Neuronal stem cell (in vitro differentiated cells): ENCODE measurements around the gene FBXW10B.
"Not testable (repeated sequence)": the region's sequence is repeated elsewhere in the genome, so short reads cannot be mapped to it uniquely, and the experiment has no call there.

Source experiments
- DNase-seq: peaks from one replicate; pipeline ENCODE4 v3.0.0-alpha.2; 2013; ENCODE audit warnings: low spot score
- H2AFZ ChIP-seq: one replicate; pipeline ENCODE4 v1.6.1; 2013; ENCODE audit warnings: mild to moderate bottlenecking, low read length, inconsistent platforms
- H2AK5ac ChIP-seq: 2 replicates; pipeline ENCODE4 v1.6.1; 2013; ENCODE audit warnings: low read depth, mild to moderate bottlenecking, inconsistent platforms, low read length, moderate library complexity, mixed read lengths
- H2BK120ac ChIP-seq: 2 replicates; pipeline ENCODE4 v1.6.1; 2013; ENCODE audit warnings: low read depth, mild to moderate bottlenecking, inconsistent platforms, low read length, moderate library complexity, mixed read lengths
- H2BK12ac ChIP-seq: one replicate; pipeline ENCODE4 v1.6.1; 2013; ENCODE audit warnings: low read length, inconsistent platforms
- H2BK15ac ChIP-seq: 2 replicates; pipeline ENCODE4 v1.6.1; 2013; ENCODE audit warnings: mild to moderate bottlenecking, low read length, inconsistent platforms, mixed read lengths
- H2BK5ac ChIP-seq: one replicate; pipeline ENCODE4 v1.6.1; 2013; ENCODE audit warnings: inconsistent platforms, mild to moderate bottlenecking, low read length, moderate library complexity
- H3K14ac ChIP-seq: one replicate; pipeline ENCODE4 v1.6.1; 2013; ENCODE audit warnings: low read length, inconsistent platforms
- H3K18ac ChIP-seq: 2 replicates; pipeline ENCODE4 v1.6.1; 2013; ENCODE audit warnings: low read length, inconsistent platforms
- H3K23ac ChIP-seq: 2 replicates; pipeline ENCODE4 v1.6.1; 2013; ENCODE audit warnings: low read depth, mild to moderate bottlenecking, mixed read lengths, low read length, inconsistent platforms; ENCODE audit not compliant: poor library complexity
- H3K27ac ChIP-seq: replicated peaks from 3 replicates; pipeline ENCODE4 v1.5.1; 2013; ENCODE audit warnings: low read length, inconsistent platforms
- H3K27me3 ChIP-seq, 3 experiments: 2 replicates each; pipeline ENCODE4 v1.6.1; 2013; ENCODE audit warnings: low read length in 3 of 3, mild to moderate bottlenecking in 2 of 3, inconsistent platforms in 1 of 3, low read depth in 1 of 3, mixed read lengths in 1 of 3, moderate library complexity in 1 of 3; ENCODE audit not compliant: control insufficient read depth in 3 of 3, insufficient read depth in 3 of 3
- H3K36me3 ChIP-seq, 2 donors: replicated peaks in 1 of 2; 2 replicates each; pipeline ENCODE4 v1.6.1; 2013; ENCODE audit warnings: low read length in 2 of 2; ENCODE audit not compliant: control insufficient read depth in 2 of 2, insufficient read depth in 2 of 2
- H3K4ac ChIP-seq: 2 replicates; pipeline ENCODE4 v1.6.1; 2013; ENCODE audit warnings: inconsistent platforms, mild to moderate bottlenecking, low read length, moderate library complexity
- H3K4me1 ChIP-seq, 2 donors: 1 replicate in 1 of 2; 2 replicates in 1 of 2; pipeline ENCODE4 v1.6.1; 2013; ENCODE audit warnings: low read length in 2 of 2, low read depth in 1 of 2; ENCODE audit not compliant: control insufficient read depth in 2 of 2, insufficient read depth in 1 of 2
- H3K4me2 ChIP-seq: one replicate; pipeline ENCODE4 v1.6.1; 2013; ENCODE audit warnings: mild to moderate bottlenecking, low read length, inconsistent platforms; ENCODE audit not compliant: insufficient read depth, poor library complexity, severe bottlenecking
- H3K4me3 ChIP-seq, 2 donors: 2 replicates each; pipeline ENCODE4 v1.5.1; 2013; ENCODE audit warnings: low read length in 2 of 2, mild to moderate bottlenecking in 2 of 2, inconsistent platforms in 1 of 2, moderate library complexity in 1 of 2
- H3K79me1 ChIP-seq: one replicate; pipeline ENCODE4 v1.6.1; 2013; ENCODE audit warnings: low read depth, mild to moderate bottlenecking, inconsistent platforms, low read length, moderate library complexity
- H3K9ac ChIP-seq: one replicate; pipeline ENCODE4 v1.6.1; 2013; ENCODE audit warnings: mild to moderate bottlenecking, low read depth, low read length, inconsistent platforms; ENCODE audit not compliant: poor library complexity
- H3K9me3 ChIP-seq, 2 donors: replicated peaks in 1 of 2; 2 replicates each; pipeline versions ENCODE3 to v1.6.1; 2013; ENCODE audit warnings: low read length in 2 of 2, mild to moderate bottlenecking in 2 of 2, inconsistent platforms in 1 of 2, low read depth in 1 of 2, mixed read lengths in 1 of 2, moderate library complexity in 1 of 2; ENCODE audit not compliant: control insufficient read depth in 2 of 2, insufficient read depth in 1 of 2
- H4K8ac ChIP-seq: one replicate; pipeline ENCODE4 v1.6.1; 2013; ENCODE audit warnings: low read depth, mild to moderate bottlenecking, inconsistent platforms, low read length, moderate library complexity
- H4K91ac ChIP-seq: one replicate; pipeline ENCODE4 v1.6.1; 2013; ENCODE audit warnings: low read length, low read depth, mild to moderate bottlenecking, inconsistent platforms; ENCODE audit not compliant: poor library complexity
- WGBS, 2 donors: extraction: QIAGEN DNeasy Blood & Tissue Kit; methylation state at CpG; one replicate each; pipeline ENCODE4 v1.1.7; 2013; ENCODE audit warnings: missing lambda C conversion rate in 2 of 2, mixed read lengths in 1 of 2; ENCODE audit not compliant: insufficient read length in 2 of 2, insufficient replicate concordance in 1 of 2; ENCODE audit errors: extremely low coverage in 2 of 2; 5-methylcytosine and 5-hydroxymethylcytosine counted together

FBXW10B gene

GRCh38 chr17:15613111-15613510, 6.4 kb downstream of the FBXW10B start:
- H3K4me1 ChIP-seq, H2BK5ac ChIP-seq, H3K79me1 ChIP-seq, H2BK15ac ChIP-seq, H4K8ac ChIP-seq, H4K91ac ChIP-seq, H3K4me3 ChIP-seq, H3K9me3 ChIP-seq, H2AFZ ChIP-seq, H3K18ac ChIP-seq, H2AK5ac ChIP-seq, H3K14ac ChIP-seq, H3K23ac ChIP-seq, DNase-seq, H3K4ac ChIP-seq, H3K36me3 ChIP-seq, H3K27ac ChIP-seq, H3K9ac ChIP-seq, H3K4me2 ChIP-seq, H2BK12ac ChIP-seq, H3K27me3 ChIP-seq, H2BK120ac ChIP-seq: not testable (repeated sequence)
- WGBS, 2 donors: no CpG with 5 or more reads among the region's 1 CpG

GRCh38 chr17:15592960-15593359, 26.5 kb downstream of the FBXW10B start:
- WGBS, 2 donors: no CpG with 5 or more reads among the region's 8 CpGs
- H3K27me3 ChIP-seq: not testable (repeated sequence)

DNA sequence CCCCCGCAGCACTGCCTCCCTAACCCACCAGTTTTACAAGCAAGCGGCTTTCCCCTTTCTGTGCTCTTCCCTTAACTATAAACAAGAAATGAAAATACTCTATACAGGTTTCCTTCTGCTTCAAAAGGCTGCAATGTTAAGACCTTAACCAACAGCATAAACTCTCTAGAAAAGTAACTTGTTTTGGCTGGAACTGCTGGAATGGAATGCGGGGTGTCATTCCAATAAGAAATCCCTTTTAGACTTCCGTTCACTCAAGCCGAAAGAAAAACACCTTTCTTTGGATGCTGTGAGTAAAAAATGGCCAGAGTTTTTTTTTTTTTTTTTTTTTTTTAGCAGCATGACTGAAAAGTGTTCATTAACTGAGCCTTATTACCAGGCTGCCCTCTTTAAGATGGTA, 27.5 kb downstream of the FBXW10B start:
- not testable (repeated sequence) for H4K91ac ChIP-seq, H3K4me1 ChIP-seq, DNase-seq, H3K9me3 ChIP-seq, H3K4ac ChIP-seq, H3K18ac ChIP-seq, H4K8ac ChIP-seq, H3K9ac ChIP-seq, H3K4me2 ChIP-seq, H3K36me3 ChIP-seq, H3K14ac ChIP-seq, H2BK15ac ChIP-seq, H3K23ac ChIP-seq, H2AK5ac ChIP-seq, H2BK12ac ChIP-seq, H3K27me3 ChIP-seq, H2BK120ac ChIP-seq, H3K79me1 ChIP-seq, H3K4me3 ChIP-seq, H2BK5ac ChIP-seq, H3K27ac ChIP-seq
- peak overlapping the region; percentile 56 for H2AFZ ChIP-seq
- no CpG with 5 or more reads among the region's 5 CpGs for WGBS, 2 donors

More at GRCh38 chr17:15592960-15593359, 26.5 kb downstream of the FBXW10B start:
- not testable (repeated sequence) for H2BK15ac ChIP-seq, H4K91ac ChIP-seq, H3K79me1 ChIP-seq, H2BK12ac ChIP-seq, H3K4me3 ChIP-seq, H3K4ac ChIP-seq, H2AK5ac ChIP-seq, H3K36me3 ChIP-seq, H2AFZ ChIP-seq, H2BK120ac ChIP-seq, H3K4me2 ChIP-seq, H3K4me1 ChIP-seq, H3K27ac ChIP-seq, DNase-seq, H3K18ac ChIP-seq, H2BK5ac ChIP-seq, H4K8ac ChIP-seq, H3K9ac ChIP-seq, H3K14ac ChIP-seq, H3K9me3 ChIP-seq, H3K23ac ChIP-seq

- H2AK5ac ChIP-seq, H2AFZ ChIP-seq, H3K4me1 ChIP-seq, H3K4me2 ChIP-seq, H3K27me3 ChIP-seq, H2BK5ac ChIP-seq, DNase-seq, H3K14ac ChIP-seq, H4K91ac ChIP-seq, H3K36me3 ChIP-seq, H3K79me1 ChIP-seq, H2BK15ac ChIP-seq, H3K23ac ChIP-seq, H4K8ac ChIP-seq, H2BK12ac ChIP-seq, H3K27ac ChIP-seq, H2BK120ac ChIP-seq, H3K18ac ChIP-seq, H3K9me3 ChIP-seq, H3K4ac ChIP-seq, H3K9ac ChIP-seq, H3K4me3 ChIP-seq: not testable (repeated sequence)
- WGBS, 2 donors: no CpG with 5 or more reads among the region's 1 CpG
Measured at GRCh38 chr17:15590844-15591243, 28.7 kb downstream of the FBXW10B start.
